ENCODE measurements around the gene GZMH. TPM values are rescaled to one million over a fixed set of nuclear protein-coding genes. Genes with fewer than 3 reads are reported as not detected.

Gene GZMH
- total RNA-seq, 1 donor = not detected

DNA sequence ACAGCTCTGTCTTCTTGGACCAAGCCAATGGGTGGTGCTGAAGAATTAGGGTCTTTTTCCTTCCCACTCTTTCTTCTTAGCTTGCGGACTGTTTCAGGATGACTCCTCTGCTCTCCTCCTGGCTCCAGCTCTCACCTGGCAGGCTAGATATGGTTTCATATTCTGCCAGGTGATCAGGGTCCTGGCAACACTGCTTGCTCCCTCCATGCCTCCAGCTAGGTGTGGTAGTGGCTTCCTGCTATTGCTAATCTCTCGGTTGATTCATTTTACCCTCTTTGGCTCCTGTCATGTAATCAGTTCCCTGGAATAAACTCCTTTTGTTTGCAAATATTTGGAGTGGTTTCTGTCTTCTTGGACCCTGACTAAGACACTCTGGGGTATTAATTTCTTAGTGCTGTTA is 4.3 kb upstream of the GZMH start:
- Histone ChIP-seq H3K27me3 (ENCODE audit: insufficient read depth, low read length) (no peaks in the 10 kb centered on the region), H3K36me3 (ENCODE audit: insufficient read depth, low read length) (no peaks in the 10 kb centered on the region), H3K27ac (ENCODE audit: low read depth, low read length) (no peak overlapping the region), H4K20me1 (ENCODE audit: insufficient read depth, low read length) (no peaks in the 10 kb centered on the region), H3K4me2 (ENCODE audit: insufficient read depth, low read length) (no peak overlapping the region), H2AFZ (ENCODE audit: low read length) (no peak overlapping the region), H3K9me3 (ENCODE audit: low read depth, low read length) (no peaks in the 10 kb centered on the region), H3K79me2 (ENCODE audit: insufficient read depth, low read length) (no peaks in the 10 kb centered on the region), H3K4me1 (ENCODE audit: insufficient read depth, low read length) (no peaks in the 10 kb centered on the region), H3K4me3 (ENCODE audit: insufficient read depth, low read length) (no peak overlapping the region)
- DNase-seq (ENCODE audit: insufficient read length, low spot score, missing footprints) = no peak
- TF ChIP-seq, protein P1, sequence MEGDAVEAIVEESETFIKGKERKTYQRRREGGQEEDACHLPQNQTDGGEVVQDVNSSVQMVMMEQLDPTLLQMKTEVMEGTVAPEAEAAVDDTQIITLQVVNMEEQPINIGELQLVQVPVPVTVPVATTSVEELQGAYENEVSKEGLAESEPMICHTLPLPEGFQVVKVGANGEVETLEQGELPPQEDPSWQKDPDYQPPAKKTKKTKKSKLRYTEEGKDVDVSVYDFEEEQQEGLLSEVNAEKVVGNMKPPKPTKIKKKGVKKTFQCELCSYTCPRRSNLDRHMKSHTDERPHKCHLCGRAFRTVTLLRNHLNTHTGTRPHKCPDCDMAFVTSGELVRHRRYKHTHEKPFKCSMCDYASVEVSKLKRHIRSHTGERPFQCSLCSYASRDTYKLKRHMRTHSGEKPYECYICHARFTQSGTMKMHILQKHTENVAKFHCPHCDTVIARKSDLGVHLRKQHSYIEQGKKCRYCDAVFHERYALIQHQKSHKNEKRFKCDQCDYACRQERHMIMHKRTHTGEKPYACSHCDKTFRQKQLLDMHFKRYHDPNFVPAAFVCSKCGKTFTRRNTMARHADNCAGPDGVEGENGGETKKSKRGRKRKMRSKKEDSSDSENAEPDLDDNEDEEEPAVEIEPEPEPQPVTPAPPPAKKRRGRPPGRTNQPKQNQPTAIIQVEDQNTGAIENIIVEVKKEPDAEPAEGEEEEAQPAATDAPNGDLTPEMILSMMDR (IDR thresholded peaks at IDR 0.05; ENCODE audit: extremely low read depth, low read depth, low read length) = no peak

- H3K27me3 ChIP-seq (ENCODE audit: insufficient read depth, low read length) = no peaks in the 10 kb centered on the region
- no peaks in the 10 kb centered on the region for H3K79me2 ChIP-seq (ENCODE audit: insufficient read depth, low read length)
- no peaks in the 10 kb centered on the region for H4K20me1 ChIP-seq (ENCODE audit: insufficient read depth, low read length)
- no peak overlapping the region for H3K27ac ChIP-seq (ENCODE audit: low read depth, low read length)
- no peaks in the 10 kb centered on the region for H3K36me3 ChIP-seq (ENCODE audit: insufficient read depth, low read length)
- TF ChIP-seq, protein P1 (IDR thresholded peaks at IDR 0.05; ENCODE audit: extremely low read depth, low read depth, low read length) = no peak
- H3K4me1 ChIP-seq (ENCODE audit: insufficient read depth, low read length) = no peaks in the 10 kb centered on the region
- H3K4me2 ChIP-seq (ENCODE audit: insufficient read depth, low read length) = no peak overlapping the region
- peak; percentile 58 for DNase-seq (ENCODE audit: insufficient read length, low spot score, missing footprints)
- no peak overlapping the region for H3K4me3 ChIP-seq (ENCODE audit: insufficient read depth, low read length)
- no peaks in the 10 kb centered on the region for H3K9me3 ChIP-seq (ENCODE audit: low read depth, low read length)
- H2AFZ ChIP-seq (ENCODE audit: low read length) = no peak overlapping the region
Observed at GRCh38 chr14:24613241-24613640, 3.8 kb upstream of the GZMH start.

- Histone ChIP-seq H3K27me3 (ENCODE audit: insufficient read depth, low read length) (no peaks in the 10 kb centered on the region), H3K4me3 (ENCODE audit: insufficient read depth, low read length) (no peak overlapping the region), H2AFZ (ENCODE audit: low read length) (no peak overlapping the region), H3K27ac (ENCODE audit: low read depth, low read length) (no peak overlapping the region), H3K36me3 (ENCODE audit: insufficient read depth, low read length) (no peaks in the 10 kb centered on the region), H3K4me1 (ENCODE audit: insufficient read depth, low read length) (no peaks in the 10 kb centered on the region), H3K9me3 (ENCODE audit: low read depth, low read length) (no peaks in the 10 kb centered on the region), H3K79me2 (ENCODE audit: insufficient read depth, low read length) (no peaks in the 10 kb centered on the region), H3K4me2 (ENCODE audit: insufficient read depth, low read length) (no peak overlapping the region), H4K20me1 (ENCODE audit: insufficient read depth, low read length) (no peaks in the 10 kb centered on the region)
- TF ChIP-seq, protein P1 (IDR thresholded peaks at IDR 0.05; ENCODE audit: extremely low read depth, low read depth, low read length) = no peak
- no peak for DNase-seq (ENCODE audit: insufficient read length, low spot score, missing footprints)
Observed at GRCh38 chr14:24612196-24612595, 2.7 kb upstream of the GZMH start.

GRCh38 chr14:24607635-24608514 is 1.6 kb downstream of the GZMH start:
- TF ChIP-seq, protein P1 (IDR thresholded peaks at IDR 0.05; ENCODE audit: extremely low read depth, low read depth, low read length) = no peak
- H3K4me1 ChIP-seq (ENCODE audit: insufficient read depth, low read length) = no peaks in the 10 kb centered on the region
- H3K36me3 ChIP-seq (ENCODE audit: insufficient read depth, low read length) = no peaks in the 10 kb centered on the region
- no peak overlapping the region for H3K4me3 ChIP-seq (ENCODE audit: insufficient read depth, low read length)
- H4K20me1 ChIP-seq (ENCODE audit: insufficient read depth, low read length) = no peaks in the 10 kb centered on the region
- H3K27me3 ChIP-seq (ENCODE audit: insufficient read depth, low read length) = no peaks in the 10 kb centered on the region
- no peak overlapping the region for H3K27ac ChIP-seq (ENCODE audit: low read depth, low read length)
- H3K79me2 ChIP-seq (ENCODE audit: insufficient read depth, low read length) = no peaks in the 10 kb centered on the region
- H3K9me3 ChIP-seq (ENCODE audit: low read depth, low read length) = no peaks in the 10 kb centered on the region
- no peak for DNase-seq (ENCODE audit: insufficient read length, low spot score, missing footprints)
- no peak overlapping the region for H2AFZ ChIP-seq (ENCODE audit: low read length)
- no peak overlapping the region for H3K4me2 ChIP-seq (ENCODE audit: insufficient read depth, low read length)
